Ectodermal cell (in vitro differentiated cells): ENCODE measurements around the gene DCDC2B.

ENCODE experiments used
- H3K27ac ChIP-seq: 2 replicates; pipeline ENCODE4 v1.7.0; 2013; ENCODE audit warnings: mild to moderate bottlenecking, low read depth, low read length; ENCODE audit not compliant: insufficient read depth, poor library complexity, severe bottlenecking
- H3K27me3 ChIP-seq: 2 replicates; pipeline ENCODE4 v1.7.0; 2013; ENCODE audit warnings: mild to moderate bottlenecking, low read length; ENCODE audit not compliant: insufficient read depth, control insufficient read depth, poor library complexity, severe bottlenecking
- H3K36me3 ChIP-seq: one replicate; pipeline ENCODE4 v1.7.0; 2013; ENCODE audit warnings: low read length; ENCODE audit not compliant: control insufficient read depth, insufficient read depth
- H3K4me1 ChIP-seq: one replicate; pipeline ENCODE4 v1.7.0; 2013; ENCODE audit warnings: low read length; ENCODE audit not compliant: control insufficient read depth, insufficient read depth
- H3K4me3 ChIP-seq: 2 replicates; pipeline ENCODE4 v1.7.0; 2013; ENCODE audit warnings: low read depth, low read length, control low read depth; ENCODE audit not compliant: insufficient read depth
- H3K9me3 ChIP-seq: 2 replicates; pipeline ENCODE4 v1.7.0; 2013; ENCODE audit warnings: mild to moderate bottlenecking, low read length, moderate library complexity; ENCODE audit not compliant: control insufficient read depth
- WGBS, 2 experiments: methylation state at CpG; one replicate each; pipeline ENCODE4 v1.1.7; 2013; ENCODE audit warnings: missing lambda C conversion rate in 2 of 2; 5-methylcytosine and 5-hydroxymethylcytosine counted together

Gene DCDC2B

DNA sequence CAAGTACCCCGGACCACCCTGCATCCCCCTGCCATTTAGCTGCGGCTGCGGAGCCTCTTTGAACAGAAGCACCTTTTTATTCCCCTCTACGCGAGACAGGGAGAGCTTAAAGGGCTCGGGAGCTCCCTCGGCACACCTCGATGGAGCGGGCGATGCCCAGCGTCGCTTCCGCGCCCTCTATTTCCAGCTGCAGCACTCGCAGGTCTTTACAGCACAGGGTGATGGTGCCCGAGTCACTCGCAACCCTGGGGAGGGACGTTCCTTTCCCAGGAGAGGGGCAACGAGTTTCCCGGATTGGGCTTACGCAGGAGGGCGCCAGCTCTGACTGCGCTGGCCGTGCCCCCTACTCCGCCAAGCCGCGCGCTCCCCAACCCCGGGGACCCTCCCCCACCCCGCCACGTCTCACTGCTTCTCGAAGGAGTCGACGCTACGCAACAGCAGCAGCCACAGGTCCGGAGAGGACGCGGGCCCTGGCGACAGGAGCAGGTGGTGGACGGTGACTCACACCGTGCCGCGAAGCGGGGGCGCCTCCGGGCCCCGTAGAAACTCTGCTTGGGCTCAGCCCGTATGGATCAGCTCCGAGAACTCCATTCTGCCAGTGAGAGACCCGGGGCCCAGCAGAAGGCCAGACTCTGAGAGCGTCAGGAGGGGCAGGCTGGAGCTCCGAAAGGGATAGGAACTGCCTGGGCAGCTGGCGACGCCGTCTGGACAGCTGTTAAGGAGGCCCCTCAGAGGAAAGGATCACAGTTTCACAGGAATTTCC, 32.3 kb downstream of the DCDC2B start:
- Histone ChIP-seq H3K36me3 (no peaks in the 10 kb centered on the region), H3K9me3 (no peaks in the 10 kb centered on the region), H3K27me3 (no peaks in the 10 kb centered on the region), H3K4me1 (peaks cover 11% of the 10 kb centered on the region), H3K27ac (peak overlapping the region; percentile 61), H3K4me3 (peak overlapping the region; percentile 82)
- 0 to 1% methylated on average over 55 of the region's 55 CpGs for WGBS, 2 experiments

DNA sequence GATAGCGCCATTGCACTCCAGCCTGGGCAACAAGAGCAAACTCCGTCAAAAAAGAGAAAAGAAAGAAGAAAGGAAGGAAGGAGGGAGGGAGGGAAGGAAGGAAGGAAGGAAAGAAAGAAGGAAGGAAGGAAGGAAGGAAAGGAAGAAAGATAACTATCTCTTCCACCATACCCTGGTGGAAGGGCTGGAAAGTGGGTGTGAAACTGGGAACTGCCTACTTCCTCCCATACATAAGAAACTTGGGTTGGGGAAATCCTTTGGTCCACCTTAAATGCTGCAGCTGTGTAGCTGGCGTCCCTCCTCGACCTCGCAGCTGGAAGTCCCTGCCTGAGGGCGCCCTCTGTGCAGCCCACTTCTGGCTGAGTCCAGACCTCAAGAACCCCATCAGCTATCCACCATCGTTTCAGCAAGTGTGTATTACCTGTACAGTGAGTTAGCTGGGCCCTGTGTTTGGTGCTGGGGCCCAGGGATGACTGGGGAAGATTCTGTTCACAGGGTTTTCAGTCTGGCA, 33.5 kb downstream of the DCDC2B start:
- Histone ChIP-seq H3K27ac (no peak overlapping the region), H3K36me3 (no peaks in the 10 kb centered on the region), H3K27me3 (no peaks in the 10 kb centered on the region), H3K4me1 (peaks cover 11% of the 10 kb centered on the region), H3K9me3 (no peaks in the 10 kb centered on the region), H3K4me3 (peak overlapping the region; percentile 16)
- 28 to 31% methylated on average over 7 of the region's 7 CpGs for WGBS, 2 experiments

DNA sequence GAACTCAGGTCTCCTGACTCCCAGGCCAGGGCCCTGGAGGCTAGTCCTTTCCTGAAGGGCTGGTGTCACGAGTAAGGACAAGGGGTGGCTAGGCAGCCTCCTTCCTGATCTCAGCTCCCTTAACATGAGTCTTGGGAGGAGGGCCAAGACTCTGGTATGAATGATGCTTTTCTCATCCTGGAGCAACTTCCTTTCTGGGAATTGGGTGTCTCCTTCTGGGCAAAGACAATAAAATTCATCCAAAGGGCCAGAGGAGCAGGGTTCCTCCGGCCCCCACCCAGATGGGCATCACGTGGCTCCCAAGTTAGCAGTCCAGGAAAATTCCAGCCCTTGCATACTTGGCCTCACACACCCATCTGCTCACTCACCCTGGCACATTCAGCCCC, 38.0 kb downstream of the DCDC2B start, which contains the start of gene FAM167B:
FAM167B (plus strand) TSS at position 335 of the 386 bp plus-strand sequence. CDS start 200 bp downstream, outside the sequence.
- Histone ChIP-seq H3K27me3 (no peaks in the 10 kb centered on the region), H3K4me1 (peaks cover 13% of the 10 kb centered on the region)
- 93% methylated on average over 3 of the region's 3 CpGs for WGBS, 2 experiments

DNA sequence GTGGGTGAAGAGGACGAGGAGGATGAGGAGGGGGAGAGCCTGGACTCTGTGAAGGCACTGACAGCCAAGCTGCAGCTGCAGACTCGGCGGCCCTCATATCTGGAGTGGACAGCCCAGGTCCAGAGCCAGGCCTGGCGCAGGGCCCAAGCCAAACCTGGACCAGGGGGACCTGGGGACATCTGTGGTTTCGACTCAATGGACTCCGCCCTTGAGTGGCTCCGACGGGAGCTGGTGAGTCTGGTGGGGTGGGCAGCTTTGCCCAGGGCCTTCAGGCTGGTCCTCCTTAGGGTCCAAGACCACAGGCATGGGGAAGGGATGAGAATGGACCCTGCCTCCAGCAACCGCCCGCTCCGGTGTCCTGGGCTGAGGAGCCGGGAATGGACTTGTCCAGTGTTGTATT, 38.6 kb downstream of the DCDC2B start:
- Histone ChIP-seq H3K4me3 (no peak overlapping the region), H3K36me3 (no peaks in the 10 kb centered on the region), H3K27ac (no peak overlapping the region), H3K27me3 (no peaks in the 10 kb centered on the region), H3K4me1 (peaks cover 7% of the 10 kb centered on the region), H3K9me3 (no peaks in the 10 kb centered on the region)
- WGBS, 2 experiments, result 94 to 95% methylated on average over 12 of the region's 12 CpGs

More for the DNA sequence above, 38.0 kb downstream of the DCDC2B start, which contains the start of gene FAM167B:
- Histone ChIP-seq H3K4me3 (no peak within 1 kb of the TSS), H3K9me3 (no peaks in the 10 kb centered on the region), H3K36me3 (no peaks in the 10 kb centered on the region), H3K27ac (no peak within 1 kb of the TSS)

DNA sequence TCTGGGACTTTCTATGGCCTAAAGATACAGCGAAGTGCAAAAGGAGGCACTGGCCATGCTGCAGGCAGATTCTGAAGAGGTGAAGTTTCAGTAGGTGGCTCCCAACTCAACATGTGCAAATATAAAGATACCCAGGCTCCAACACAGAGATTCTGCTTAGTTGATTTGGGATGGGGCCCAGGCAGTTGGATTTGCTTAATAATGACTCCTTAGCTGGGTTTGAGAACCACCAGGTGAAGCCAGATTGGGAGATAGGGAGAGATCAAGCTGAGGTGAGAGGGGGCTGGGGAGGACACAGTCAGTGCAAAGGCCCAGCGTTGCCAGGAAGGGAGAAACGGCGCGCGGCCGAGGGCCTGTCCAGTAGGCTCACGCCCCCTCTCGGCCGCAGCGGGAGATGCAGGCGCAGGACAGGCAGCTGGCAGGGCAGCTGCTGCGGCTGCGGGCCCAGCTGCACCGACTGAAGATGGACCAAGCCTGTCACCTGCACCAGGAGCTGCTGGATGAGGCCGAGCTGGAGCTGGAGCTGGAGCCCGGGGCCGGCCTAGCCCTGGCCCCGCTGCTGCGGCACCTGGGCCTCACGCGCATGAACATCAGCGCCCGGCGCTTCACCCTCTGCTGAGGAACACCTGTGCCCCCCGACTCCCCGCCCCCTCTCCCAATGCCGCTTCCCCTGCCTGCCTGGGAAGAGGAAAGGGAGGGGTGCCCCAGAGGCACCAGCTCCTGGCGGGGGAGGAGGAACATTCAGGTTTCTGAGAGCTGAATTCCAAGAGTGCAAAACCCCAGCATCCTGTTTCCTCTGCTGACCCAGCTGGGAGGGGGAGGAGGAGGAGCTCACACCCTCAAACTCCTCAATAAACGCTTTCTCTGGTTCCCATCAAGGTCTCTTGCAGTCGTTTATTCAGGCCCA, 39.3 kb downstream of the DCDC2B start:
- Histone ChIP-seq H3K36me3 (no peaks in the 10 kb centered on the region), H3K4me3 (peak overlapping the region; percentile 24), H3K9me3 (no peaks in the 10 kb centered on the region), H3K4me1 (peaks cover 4% of the 10 kb centered on the region), H3K27me3 (no peaks in the 10 kb centered on the region), H3K27ac (no peak overlapping the region)
- WGBS, 2 experiments, result 7 to 8% methylated on average over 31 of the region's 31 CpGs

DNA sequence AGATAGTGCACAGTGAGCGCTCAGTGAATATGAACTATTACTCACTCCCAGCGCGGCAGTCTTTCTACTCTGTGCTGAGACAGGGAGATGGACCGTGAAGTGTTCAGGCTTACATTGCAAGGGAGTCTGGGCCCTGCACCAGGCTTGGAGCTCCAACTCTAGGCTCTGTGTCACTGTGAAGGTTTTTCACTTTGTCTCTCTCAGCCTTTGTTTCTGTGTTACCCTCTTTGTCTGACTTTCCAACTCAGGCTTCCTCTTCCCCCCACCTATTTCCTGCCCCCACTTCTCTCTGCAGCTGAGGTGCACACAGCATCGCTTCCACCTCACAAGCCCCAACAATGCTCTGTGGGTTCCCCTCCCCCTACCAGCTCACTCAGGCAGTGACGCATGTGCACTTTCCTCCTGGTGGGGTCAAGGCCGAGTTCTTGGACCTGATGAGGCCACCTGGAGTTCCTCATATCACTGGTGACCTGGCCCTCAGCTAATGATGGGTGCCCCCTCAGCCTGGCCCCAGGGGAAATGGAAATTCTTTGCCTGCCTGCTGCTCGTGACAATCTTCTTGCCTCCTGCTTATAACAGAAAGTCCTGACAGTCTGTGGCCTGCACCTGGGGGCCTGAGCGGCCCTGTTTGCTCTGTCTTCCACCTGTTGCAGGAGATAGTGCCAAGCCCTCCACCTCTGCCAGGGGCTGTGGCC, 41.1 kb downstream of the DCDC2B start:
- 74 to 79% methylated on average over 9 of the region's 9 CpGs for WGBS, 2 experiments

DNA sequence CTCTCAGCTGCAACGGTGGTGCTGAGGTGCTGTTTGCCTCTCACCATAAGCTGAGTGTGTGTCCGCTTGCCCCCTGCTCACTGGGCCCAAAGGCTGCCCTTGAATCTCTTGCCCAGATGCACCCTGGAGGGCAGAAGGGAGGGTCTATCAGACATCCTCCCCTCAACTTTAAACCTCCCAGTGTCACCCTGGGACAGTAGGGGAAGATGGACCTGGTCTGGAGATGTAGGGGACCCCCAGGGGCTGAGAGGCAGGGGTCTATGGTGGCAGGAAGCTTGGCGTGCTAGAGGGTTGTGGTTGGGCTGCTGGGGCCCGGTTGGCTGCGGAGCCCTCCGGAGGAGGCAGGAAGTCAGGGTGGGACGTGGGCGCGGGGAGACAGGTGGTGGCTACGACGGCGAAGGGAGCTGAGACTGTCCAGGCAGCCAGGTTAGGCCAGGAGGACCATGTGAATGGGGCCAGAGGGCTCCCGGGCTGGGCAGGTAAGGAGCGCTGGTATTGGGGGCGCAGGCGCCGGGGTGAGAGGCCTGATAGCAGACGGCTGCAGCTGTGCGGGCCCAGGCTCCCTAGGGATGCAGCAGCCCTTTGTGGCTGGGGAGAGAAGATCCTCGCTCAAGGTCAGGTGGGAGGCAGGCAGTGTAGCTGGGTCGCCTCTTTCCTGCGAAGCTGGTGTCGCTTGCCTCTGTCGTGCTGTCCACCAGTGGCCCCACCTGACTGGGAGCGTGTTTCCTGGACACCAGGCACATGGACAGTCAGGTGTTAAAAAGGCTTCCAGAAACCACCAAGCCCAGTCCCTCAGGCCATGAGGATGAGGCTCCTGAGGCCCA, 42.2 kb downstream of the DCDC2B start, which contains the start of gene LCK:
LCK (plus strand) TSS at position 373 of the 824 bp plus-strand sequence. CDS start 23,065 bp downstream, outside the sequence.
- Histone ChIP-seq H3K27me3 (no peaks in the 10 kb centered on the region), H3K9me3 (no peaks in the 10 kb centered on the region), H3K27ac (no peak within 1 kb of the TSS), H3K4me3 (no peak within 1 kb of the TSS), H3K36me3 (no peaks in the 10 kb centered on the region), H3K4me1 (peaks cover 4% of the 10 kb centered on the region)
- 88 to 91% methylated on average over 25 of the region's 25 CpGs for WGBS, 2 experiments

More for the DNA sequence above, 41.1 kb downstream of the DCDC2B start:
- peaks cover 4% of the 10 kb centered on the region for H3K4me1 ChIP-seq
- no peak overlapping the region for H3K4me3 ChIP-seq
- no peaks in the 10 kb centered on the region for H3K9me3 ChIP-seq
- H3K36me3 ChIP-seq, result no peaks in the 10 kb centered on the region
- H3K27ac ChIP-seq, result no peak overlapping the region
- H3K27me3 ChIP-seq, result no peaks in the 10 kb centered on the region

DNA sequence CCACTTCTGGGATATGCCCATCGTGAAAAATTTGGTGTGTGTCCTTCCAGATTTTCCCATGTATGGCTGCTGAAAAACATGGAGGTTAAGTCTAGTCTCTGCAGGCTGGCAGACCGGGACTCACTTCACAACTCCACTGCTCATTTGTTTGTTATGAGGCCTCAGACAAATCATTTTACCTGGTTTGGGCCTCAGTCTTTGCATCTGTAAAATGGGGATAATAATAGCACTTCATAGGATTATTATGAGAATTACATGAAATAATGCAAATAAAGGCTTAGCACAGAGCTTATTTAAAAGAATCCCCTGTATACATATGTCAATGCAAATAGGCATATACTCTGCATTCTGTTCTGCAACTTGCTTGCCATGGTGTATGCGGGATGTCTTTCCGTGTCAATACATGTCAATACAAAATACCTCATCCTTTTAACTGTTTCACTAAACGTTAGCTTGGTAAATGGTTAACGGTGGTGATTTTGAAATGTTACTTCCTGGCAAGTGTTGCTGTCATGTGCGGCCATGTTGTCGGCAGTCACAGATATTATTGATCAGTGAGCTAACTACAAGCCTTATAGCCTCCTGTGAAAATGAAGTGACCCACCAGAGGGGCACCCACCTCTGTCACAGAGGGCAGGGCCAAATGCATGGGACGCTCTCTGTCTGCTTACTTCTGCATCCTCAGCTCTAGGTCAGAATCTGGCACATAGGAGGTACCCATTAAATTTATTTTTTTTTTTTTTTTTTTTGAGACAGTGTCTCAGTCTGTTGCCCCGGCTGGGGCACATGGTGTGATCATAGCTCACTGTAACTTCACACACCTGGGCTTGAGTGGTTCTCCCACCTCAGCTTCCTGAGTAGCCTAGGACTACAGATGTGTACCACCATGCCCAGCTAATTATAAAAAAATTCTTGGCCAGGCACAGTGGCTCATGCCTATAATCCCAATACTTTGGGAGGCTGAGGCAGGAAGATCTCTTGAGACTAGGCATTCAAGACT, 46.5 kb downstream of the DCDC2B start:
- Histone ChIP-seq H3K4me3 (no peak overlapping the region), H3K27ac (no peak overlapping the region), H3K27me3 (no peaks in the 10 kb centered on the region), H3K36me3 (no peaks in the 10 kb centered on the region), H3K4me1 (no peaks in the 10 kb centered on the region), H3K9me3 (no peaks in the 10 kb centered on the region)
- 94 to 95% methylated on average over 10 of the region's 10 CpGs for WGBS, 2 experiments
